HG03135 (cell line): ENCODE results near the gene RASAL2.
"Not testable (repeated sequence)": the region's sequence is repeated elsewhere in the genome, so short reads cannot be mapped to it uniquely, and the experiment has no call there.

Source experiments
- ATAC-seq: cut with Tn5 transposase; IDR thresholded peaks from one replicate; pipeline ENCODE4 v1.9.1; 2021; ENCODE audit warnings: mild to moderate bottlenecking, moderate library complexity; ENCODE audit not compliant: unreplicated experiment

RASAL2 gene

GRCh38 chr1:178273707-178274410 lies 180.0 kb downstream of the RASAL2 start:
- no peak for ATAC-seq

- no peak for ATAC-seq
Measured at GRCh38 chr1:178275049-178275448, 181.1 kb downstream of the RASAL2 start.

GRCh38 chr1:178275553-178275952 lies 181.6 kb downstream of the RASAL2 start:
- no peak for ATAC-seq

- ATAC-seq, result no peak
Measured at GRCh38 chr1:178277793-178278530, 184.1 kb downstream of the RASAL2 start.

- no peak for ATAC-seq
Measured at GRCh38 chr1:178278916-178279686, 185.2 kb downstream of the RASAL2 start.

- ATAC-seq, result no peak
Measured at GRCh38 chr1:178282949-178283367, 189.1 kb downstream of the RASAL2 start.

- ATAC-seq, result no peak
Measured at GRCh38 chr1:178283409-178283808, 189.5 kb downstream of the RASAL2 start.

GRCh38 chr1:178284058-178284457 lies 190.2 kb downstream of the RASAL2 start:
- no peak for ATAC-seq

GRCh38 chr1:178291166-178291565 lies 197.3 kb downstream of the RASAL2 start:
- no peak for ATAC-seq

- ATAC-seq, result no peak
Measured at GRCh38 chr1:178294654-178295053, 200.8 kb downstream of the RASAL2 start.

GRCh38 chr1:178300352-178300699 lies 206.4 kb downstream of the RASAL2 start:
- no peak for ATAC-seq

- no peak for ATAC-seq
Measured at GRCh38 chr1:178301141-178301540, 207.2 kb downstream of the RASAL2 start.

GRCh38 chr1:178307264-178307663 lies 213.4 kb downstream of the RASAL2 start:
- ATAC-seq, result no peak

GRCh38 chr1:178308438-178308837 lies 214.5 kb downstream of the RASAL2 start:
- no peak for ATAC-seq

GRCh38 chr1:178310685-178311105 lies 216.8 kb downstream of the RASAL2 start:
- ATAC-seq, result peak; percentile 78

- no peak for ATAC-seq
Measured at GRCh38 chr1:178311164-178311563, 217.3 kb downstream of the RASAL2 start.

- ATAC-seq, result not testable (repeated sequence)
Measured at GRCh38 chr1:178320280-178320982, 226.5 kb downstream of the RASAL2 start.

- no peak for ATAC-seq
Measured at GRCh38 chr1:178323067-178323466, 229.2 kb downstream of the RASAL2 start.

- no peak for ATAC-seq
Measured at GRCh38 chr1:178324003-178324402, 230.1 kb downstream of the RASAL2 start.

- ATAC-seq, result no peak
Measured at GRCh38 chr1:178328728-178329127, 234.8 kb downstream of the RASAL2 start.

- no peak for ATAC-seq
Measured at GRCh38 chr1:178330153-178330552, 236.2 kb downstream of the RASAL2 start.
